H1 (cell line): Measurements from ENCODE around the gene PELO. TPM values are rescaled to one million over a fixed set of nuclear protein-coding genes. Genes with fewer than 3 reads are reported as not detected.

ENCODE experiments used
- ATF3 ChIP-seq: IDR thresholded peaks from 2 replicates; pipeline ENCODE4 v1.6.1; 2011; ENCODE audit warnings: low read depth, mild to moderate bottlenecking, low read length; ENCODE audit not compliant: insufficient read depth
- BCL11A ChIP-seq, 2 experiments: IDR thresholded peaks; one replicate each; pipeline ENCODE4 v1.6.1; 2011; ENCODE audit warnings: low read depth in 2 of 2, low read length in 2 of 2, mild to moderate bottlenecking in 2 of 2
- RXRA ChIP-seq: IDR thresholded peaks from 2 replicates; pipeline ENCODE4 v1.6.1; 2011; ENCODE audit warnings: low read depth, mild to moderate bottlenecking, low read length, moderate library complexity; ENCODE audit not compliant: insufficient read depth
- SRF ChIP-seq: IDR thresholded peaks from 2 replicates; pipeline ENCODE4 v1.6.1; 2011; ENCODE audit warnings: mild to moderate bottlenecking, low read depth, low read length, moderate library complexity
- TAF1 ChIP-seq: IDR thresholded peaks from 2 replicates; pipeline ENCODE4 v1.6.1; 2011; ENCODE audit warnings: mild to moderate bottlenecking, low read depth, low read length
- TEAD4 ChIP-seq: IDR thresholded peaks from 2 replicates; pipeline ENCODE4 v1.6.1; 2012; ENCODE audit warnings: low read depth, low read length, inconsistent platforms, mixed read lengths
- polyA plus RNA-seq, 7 experiments: library from polyadenylated mRNA; depleted of rRNA in 3 of 7; stranded (reverse) in 5 of 7; unstranded in 2 of 7; fragments of >200 nt in 5 of 7; fragments of 200-250 nt in 2 of 7; gene quantifications; 1 replicate in 5 of 7; 2 replicates in 1 of 7; 4 replicates in 1 of 7; pipeline versions ENCODE4 v1.2.1 to v1.2.3, GENCODE V29; 2011 to 2013; ENCODE audit warnings: missing spikeins in 2 of 7, mixed read lengths in 2 of 7
- total RNA-seq: library from RNA; stranded (reverse); fragmentation: NEBNext Ultra II Directional; extraction: Animal tissue kit (Norgen Biotek cat#: 25700); gene quantifications from 2 replicates; pipeline ENCODE4 v1.2.1, GENCODE V29; 2021
- TF ChIP-seq, protein P1 (sequence below), 3 experiments: IDR thresholded peaks; 1 replicate in 2 of 3; 2 replicates in 1 of 3; pipeline versions ENCODE4 v1.5.1 to v1.6.1; 2011; ENCODE audit warnings: low read length in 3 of 3, mild to moderate bottlenecking in 3 of 3, inconsistent platforms in 2 of 3, low read depth in 1 of 3, moderate library complexity in 1 of 3; ENCODE audit not compliant: insufficient read depth in 1 of 3; ENCODE audit errors: control extremely low read depth in 1 of 3
- TF ChIP-seq, protein P2 (sequence below): fragments of 300-600 bp; sonication (generic); IDR thresholded peaks from 2 replicates; pipeline ENCODE4 v1.7.1; 2012; ENCODE audit warnings: low read length, moderate library complexity, mild to moderate bottlenecking, inconsistent platforms; ENCODE audit not compliant: insufficient replicate concordance

Gene PELO
- total and polyA plus RNA-seq, 2 of the 8 experiments (the other 6 are each of a cell fraction or from before 2014, with no cell fraction given): 10.8 to 18.5 TPM

DNA sequence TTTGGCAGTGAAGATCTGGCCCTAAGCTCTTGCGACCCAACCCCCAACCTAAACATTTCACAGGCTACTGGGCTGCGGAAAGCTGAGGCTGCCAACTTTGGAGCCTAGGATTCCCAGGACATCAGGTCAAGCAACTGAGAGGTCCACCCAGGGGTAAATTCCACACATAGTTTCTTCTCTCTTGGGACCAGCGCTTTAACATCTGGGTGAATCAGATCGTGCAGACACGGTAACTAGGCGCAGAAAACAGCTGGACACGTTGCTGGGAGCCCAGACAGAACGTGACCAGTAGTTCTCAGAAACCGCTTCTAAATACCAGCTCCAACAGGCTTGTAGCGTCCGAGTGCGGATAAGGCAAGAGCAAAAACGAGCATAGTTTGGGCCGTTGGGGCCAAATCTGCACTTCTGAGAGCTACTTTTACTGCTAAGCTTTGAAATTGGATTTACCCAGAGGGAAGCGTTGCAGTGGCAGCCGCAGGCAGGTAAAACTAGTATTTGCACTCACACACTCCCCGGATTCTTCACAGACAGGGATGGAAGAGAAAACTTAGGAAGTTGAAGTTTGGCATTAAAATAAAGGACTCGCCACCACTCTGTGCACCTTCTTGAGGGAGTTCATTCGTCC is 11.8 kb downstream of the PELO start (continued):
- TF ChIP-seq BCL11A (IDR thresholded peaks at IDR 0.05; ENCODE audit: low read depth in 2 of 2, low read length in 2 of 2) (no peak), TEAD4 (peak; percentile 84), TAF1 (no peak), ATF3 (no peak), RXRA (no peak), SRF (no peak)
- TF ChIP-seq, protein P1, sequence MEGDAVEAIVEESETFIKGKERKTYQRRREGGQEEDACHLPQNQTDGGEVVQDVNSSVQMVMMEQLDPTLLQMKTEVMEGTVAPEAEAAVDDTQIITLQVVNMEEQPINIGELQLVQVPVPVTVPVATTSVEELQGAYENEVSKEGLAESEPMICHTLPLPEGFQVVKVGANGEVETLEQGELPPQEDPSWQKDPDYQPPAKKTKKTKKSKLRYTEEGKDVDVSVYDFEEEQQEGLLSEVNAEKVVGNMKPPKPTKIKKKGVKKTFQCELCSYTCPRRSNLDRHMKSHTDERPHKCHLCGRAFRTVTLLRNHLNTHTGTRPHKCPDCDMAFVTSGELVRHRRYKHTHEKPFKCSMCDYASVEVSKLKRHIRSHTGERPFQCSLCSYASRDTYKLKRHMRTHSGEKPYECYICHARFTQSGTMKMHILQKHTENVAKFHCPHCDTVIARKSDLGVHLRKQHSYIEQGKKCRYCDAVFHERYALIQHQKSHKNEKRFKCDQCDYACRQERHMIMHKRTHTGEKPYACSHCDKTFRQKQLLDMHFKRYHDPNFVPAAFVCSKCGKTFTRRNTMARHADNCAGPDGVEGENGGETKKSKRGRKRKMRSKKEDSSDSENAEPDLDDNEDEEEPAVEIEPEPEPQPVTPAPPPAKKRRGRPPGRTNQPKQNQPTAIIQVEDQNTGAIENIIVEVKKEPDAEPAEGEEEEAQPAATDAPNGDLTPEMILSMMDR (IDR thresholded peaks at IDR 0.05; ENCODE audit: control extremely low read depth in 1 of 3, insufficient read depth in 1 of 3, low read depth in 1 of 3, low read length in 3 of 3): no peak
- TF ChIP-seq, protein P2, sequence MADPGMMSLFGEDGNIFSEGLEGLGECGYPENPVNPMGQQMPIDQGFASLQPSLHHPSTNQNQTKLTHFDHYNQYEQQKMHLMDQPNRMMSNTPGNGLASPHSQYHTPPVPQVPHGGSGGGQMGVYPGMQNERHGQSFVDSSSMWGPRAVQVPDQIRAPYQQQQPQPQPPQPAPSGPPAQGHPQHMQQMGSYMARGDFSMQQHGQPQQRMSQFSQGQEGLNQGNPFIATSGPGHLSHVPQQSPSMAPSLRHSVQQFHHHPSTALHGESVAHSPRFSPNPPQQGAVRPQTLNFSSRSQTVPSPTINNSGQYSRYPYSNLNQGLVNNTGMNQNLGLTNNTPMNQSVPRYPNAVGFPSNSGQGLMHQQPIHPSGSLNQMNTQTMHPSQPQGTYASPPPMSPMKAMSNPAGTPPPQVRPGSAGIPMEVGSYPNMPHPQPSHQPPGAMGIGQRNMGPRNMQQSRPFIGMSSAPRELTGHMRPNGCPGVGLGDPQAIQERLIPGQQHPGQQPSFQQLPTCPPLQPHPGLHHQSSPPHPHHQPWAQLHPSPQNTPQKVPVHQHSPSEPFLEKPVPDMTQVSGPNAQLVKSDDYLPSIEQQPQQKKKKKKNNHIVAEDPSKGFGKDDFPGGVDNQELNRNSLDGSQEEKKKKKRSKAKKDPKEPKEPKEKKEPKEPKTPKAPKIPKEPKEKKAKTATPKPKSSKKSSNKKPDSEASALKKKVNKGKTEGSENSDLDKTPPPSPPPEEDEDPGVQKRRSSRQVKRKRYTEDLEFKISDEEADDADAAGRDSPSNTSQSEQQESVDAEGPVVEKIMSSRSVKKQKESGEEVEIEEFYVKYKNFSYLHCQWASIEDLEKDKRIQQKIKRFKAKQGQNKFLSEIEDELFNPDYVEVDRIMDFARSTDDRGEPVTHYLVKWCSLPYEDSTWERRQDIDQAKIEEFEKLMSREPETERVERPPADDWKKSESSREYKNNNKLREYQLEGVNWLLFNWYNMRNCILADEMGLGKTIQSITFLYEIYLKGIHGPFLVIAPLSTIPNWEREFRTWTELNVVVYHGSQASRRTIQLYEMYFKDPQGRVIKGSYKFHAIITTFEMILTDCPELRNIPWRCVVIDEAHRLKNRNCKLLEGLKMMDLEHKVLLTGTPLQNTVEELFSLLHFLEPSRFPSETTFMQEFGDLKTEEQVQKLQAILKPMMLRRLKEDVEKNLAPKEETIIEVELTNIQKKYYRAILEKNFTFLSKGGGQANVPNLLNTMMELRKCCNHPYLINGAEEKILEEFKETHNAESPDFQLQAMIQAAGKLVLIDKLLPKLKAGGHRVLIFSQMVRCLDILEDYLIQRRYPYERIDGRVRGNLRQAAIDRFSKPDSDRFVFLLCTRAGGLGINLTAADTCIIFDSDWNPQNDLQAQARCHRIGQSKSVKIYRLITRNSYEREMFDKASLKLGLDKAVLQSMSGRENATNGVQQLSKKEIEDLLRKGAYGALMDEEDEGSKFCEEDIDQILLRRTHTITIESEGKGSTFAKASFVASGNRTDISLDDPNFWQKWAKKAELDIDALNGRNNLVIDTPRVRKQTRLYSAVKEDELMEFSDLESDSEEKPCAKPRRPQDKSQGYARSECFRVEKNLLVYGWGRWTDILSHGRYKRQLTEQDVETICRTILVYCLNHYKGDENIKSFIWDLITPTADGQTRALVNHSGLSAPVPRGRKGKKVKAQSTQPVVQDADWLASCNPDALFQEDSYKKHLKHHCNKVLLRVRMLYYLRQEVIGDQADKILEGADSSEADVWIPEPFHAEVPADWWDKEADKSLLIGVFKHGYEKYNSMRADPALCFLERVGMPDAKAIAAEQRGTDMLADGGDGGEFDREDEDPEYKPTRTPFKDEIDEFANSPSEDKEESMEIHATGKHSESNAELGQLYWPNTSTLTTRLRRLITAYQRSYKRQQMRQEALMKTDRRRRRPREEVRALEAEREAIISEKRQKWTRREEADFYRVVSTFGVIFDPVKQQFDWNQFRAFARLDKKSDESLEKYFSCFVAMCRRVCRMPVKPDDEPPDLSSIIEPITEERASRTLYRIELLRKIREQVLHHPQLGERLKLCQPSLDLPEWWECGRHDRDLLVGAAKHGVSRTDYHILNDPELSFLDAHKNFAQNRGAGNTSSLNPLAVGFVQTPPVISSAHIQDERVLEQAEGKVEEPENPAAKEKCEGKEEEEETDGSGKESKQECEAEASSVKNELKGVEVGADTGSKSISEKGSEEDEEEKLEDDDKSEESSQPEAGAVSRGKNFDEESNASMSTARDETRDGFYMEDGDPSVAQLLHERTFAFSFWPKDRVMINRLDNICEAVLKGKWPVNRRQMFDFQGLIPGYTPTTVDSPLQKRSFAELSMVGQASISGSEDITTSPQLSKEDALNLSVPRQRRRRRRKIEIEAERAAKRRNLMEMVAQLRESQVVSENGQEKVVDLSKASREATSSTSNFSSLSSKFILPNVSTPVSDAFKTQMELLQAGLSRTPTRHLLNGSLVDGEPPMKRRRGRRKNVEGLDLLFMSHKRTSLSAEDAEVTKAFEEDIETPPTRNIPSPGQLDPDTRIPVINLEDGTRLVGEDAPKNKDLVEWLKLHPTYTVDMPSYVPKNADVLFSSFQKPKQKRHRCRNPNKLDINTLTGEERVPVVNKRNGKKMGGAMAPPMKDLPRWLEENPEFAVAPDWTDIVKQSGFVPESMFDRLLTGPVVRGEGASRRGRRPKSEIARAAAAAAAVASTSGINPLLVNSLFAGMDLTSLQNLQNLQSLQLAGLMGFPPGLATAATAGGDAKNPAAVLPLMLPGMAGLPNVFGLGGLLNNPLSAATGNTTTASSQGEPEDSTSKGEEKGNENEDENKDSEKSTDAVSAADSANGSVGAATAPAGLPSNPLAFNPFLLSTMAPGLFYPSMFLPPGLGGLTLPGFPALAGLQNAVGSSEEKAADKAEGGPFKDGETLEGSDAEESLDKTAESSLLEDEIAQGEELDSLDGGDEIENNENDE: no peak
